ENCODE results near the gene SPTLC3. TPM values are rescaled to one million over a fixed set of nuclear protein-coding genes. Genes with fewer than 3 reads are reported as not detected.
A peak's percentile ranks its signal among the peaks of the same experiment; 100 is the strongest.

SPTLC3 gene
- total RNA-seq, 1 experiment from 2014 or later, result 10.7 TPM

- ChIA-PET CTCF (interaction anchor here (0.6 to 2.0 kb wide), 3 partner anchors 165 to 427 kb away, joined by 3 to 12 read pairs (median 4); no protein-coding TSS in a partner anchor), POLR2A (ENCODE audit: unreplicated experiment) (no interaction called here)
- no peaks in the 10 kb centered on the region for H3F3A ChIP-seq (ENCODE audit: insufficient read depth, low read depth)
- no peak overlapping the region for H3K4me3 ChIP-seq
- H3K36me3 ChIP-seq (ENCODE audit: low read depth), result no peaks in the 10 kb centered on the region
- DNase-seq, result peak in 1 of 2 experiments; percentile 20
- H3K27ac ChIP-seq, result no peak overlapping the region
- BruUV-seq (replicated peaks), result no TSS peak
- H3K4me2 ChIP-seq, result no peak overlapping the region
- H3K79me2 ChIP-seq (ENCODE audit: low read depth), result no peaks in the 10 kb centered on the region
- H3K27me3 ChIP-seq (ENCODE audit: insufficient read depth, low read depth), result no peaks in the 10 kb centered on the region
- TF ChIP-seq CTCF (conservative IDR thresholded peaks at IDR 0.05), result peak; percentile 91
- TF ChIP-seq EZH2 (IDR thresholded peaks at IDR 0.05; ENCODE audit: low read depth), result no peak
- H3K4me1 ChIP-seq (replicated peaks; ENCODE audit: insufficient read depth), result no peaks in the 10 kb centered on the region
- no peak overlapping the region for H2AFZ ChIP-seq
- intact Hi-C loops (cut with micrococcal nuclease; ENCODE audit: unreplicated experiment), result loop anchor here (1.0 to 10.0 kb wide), 5 partner anchors 143 to 935 kb away; no protein-coding TSS in a partner anchor
- no peaks in the 10 kb centered on the region for H3K9me3 ChIP-seq (ENCODE audit: insufficient read depth, low read depth)
- H3K9me2 ChIP-seq (ENCODE audit: insufficient read depth), result no peaks in the 10 kb centered on the region
- no peaks in the 10 kb centered on the region for H4K20me1 ChIP-seq (ENCODE audit: insufficient read depth)
Observed at GRCh38 chr20:13119583-13119982, 110.8 kb downstream of the SPTLC3 start.

GRCh38 chr20:13120471-13120870, 111.7 kb downstream of the SPTLC3 start:
- intact Hi-C loops (cut with micrococcal nuclease; ENCODE audit: unreplicated experiment), result no loop called here
- POLR2A ChIA-PET (ENCODE audit: unreplicated experiment), result no interaction called here

GRCh38 chr20:13121840-13122515, 113.2 kb downstream of the SPTLC3 start:
- intact Hi-C loops (cut with micrococcal nuclease; ENCODE audit: unreplicated experiment), result no loop called here
- Histone ChIP-seq H3K4me3 (no peak overlapping the region), H3K27me3 (ENCODE audit: insufficient read depth, low read depth) (no peaks in the 10 kb centered on the region), H3K4me2 (no peak overlapping the region), H4K20me1 (ENCODE audit: insufficient read depth) (no peaks in the 10 kb centered on the region), H3K27ac (no peak overlapping the region), H3F3A (ENCODE audit: insufficient read depth, low read depth) (no peaks in the 10 kb centered on the region), H3K9me2 (ENCODE audit: insufficient read depth) (no peaks in the 10 kb centered on the region), H2AFZ (no peak overlapping the region), H3K36me3 (ENCODE audit: low read depth) (no peaks in the 10 kb centered on the region), H3K9me3 (ENCODE audit: insufficient read depth, low read depth) (no peaks in the 10 kb centered on the region), H3K4me1 (replicated peaks; ENCODE audit: insufficient read depth) (no peaks in the 10 kb centered on the region), H3K79me2 (ENCODE audit: low read depth) (no peaks in the 10 kb centered on the region)
- no peak for DNase-seq
- TF ChIP-seq CTCF (conservative IDR thresholded peaks at IDR 0.05), result no peak
- no peak for TF ChIP-seq EZH2 (IDR thresholded peaks at IDR 0.05; ENCODE audit: low read depth)
- ChIA-PET POLR2A (ENCODE audit: unreplicated experiment) (no interaction called here), CTCF (interaction anchor here (0.6 kb wide), 1 partner anchor 600 kb away, joined by 3 read pairs; no protein-coding TSS in a partner anchor)
- BruUV-seq (replicated peaks), result no TSS peak

More at GRCh38 chr20:13120471-13120870, 111.7 kb downstream of the SPTLC3 start:
- no TSS peak for BruUV-seq (replicated peaks)
- Histone ChIP-seq H3K4me2 (no peak overlapping the region), H3K9me3 (ENCODE audit: insufficient read depth, low read depth) (no peaks in the 10 kb centered on the region), H3K4me1 (replicated peaks; ENCODE audit: insufficient read depth) (no peaks in the 10 kb centered on the region), H3K27ac (no peak overlapping the region), H3K4me3 (no peak overlapping the region), H2AFZ (no peak overlapping the region), H3F3A (ENCODE audit: insufficient read depth, low read depth) (no peaks in the 10 kb centered on the region), H3K9me2 (ENCODE audit: insufficient read depth) (no peaks in the 10 kb centered on the region), H3K79me2 (ENCODE audit: low read depth) (no peaks in the 10 kb centered on the region), H4K20me1 (ENCODE audit: insufficient read depth) (no peaks in the 10 kb centered on the region), H3K36me3 (ENCODE audit: low read depth) (no peaks in the 10 kb centered on the region), H3K27me3 (ENCODE audit: insufficient read depth, low read depth) (no peaks in the 10 kb centered on the region)
- CTCF ChIA-PET, result interaction anchor here (2.0 kb wide), 1 partner anchor 426 kb away, joined by 12 read pairs; no protein-coding TSS in a partner anchor
- TF ChIP-seq CTCF (conservative IDR thresholded peaks at IDR 0.05), result no peak
- no peak for TF ChIP-seq EZH2 (IDR thresholded peaks at IDR 0.05; ENCODE audit: low read depth)
- no peak for DNase-seq
